Trophoblast cell (in vitro differentiated cells and primary cell): Measurements from ENCODE around the gene AGRP.

Source experiments
- DNase-seq, 2 donors: peaks; one replicate each; pipeline ENCODE4 v3.0.0-alpha.2; 2016
- H2AFZ ChIP-seq: 2 replicates; pipeline ENCODE4 v1.6.1; 2013; ENCODE audit warnings: low read length, moderate library complexity, mild to moderate bottlenecking; ENCODE audit not compliant: insufficient read depth, poor library complexity
- H2AK5ac ChIP-seq: 2 replicates; pipeline ENCODE4 v1.6.1; 2013; ENCODE audit warnings: mild to moderate bottlenecking, low read length
- H2BK120ac ChIP-seq: 2 replicates; pipeline ENCODE4 v1.6.1; 2013; ENCODE audit warnings: low read length, mild to moderate bottlenecking, moderate library complexity; ENCODE audit not compliant: insufficient read depth, poor library complexity
- H2BK12ac ChIP-seq: 2 replicates; pipeline ENCODE4 v1.6.1; 2013; ENCODE audit warnings: mild to moderate bottlenecking, low read length, moderate library complexity
- H2BK5ac ChIP-seq: 2 replicates; pipeline ENCODE4 v1.6.1; 2013; ENCODE audit warnings: low read length, low read depth, moderate library complexity, mild to moderate bottlenecking; ENCODE audit not compliant: poor library complexity
- H3K14ac ChIP-seq: 2 replicates; pipeline ENCODE4 v1.6.1; 2013; ENCODE audit warnings: mild to moderate bottlenecking, low read length
- H3K18ac ChIP-seq: 2 replicates; pipeline ENCODE4 v1.6.1; 2013; ENCODE audit warnings: mild to moderate bottlenecking, low read length
- H3K23ac ChIP-seq: 2 replicates; pipeline ENCODE4 v1.6.1; 2013; ENCODE audit warnings: low read length
- H3K27ac ChIP-seq: 2 replicates; pipeline ENCODE4 v1.5.1; 2013; ENCODE audit warnings: low read depth, mild to moderate bottlenecking, inconsistent platforms, low read length, moderate library complexity
- H3K27me3 ChIP-seq: 2 replicates; pipeline ENCODE4 v1.6.1; 2013; ENCODE audit warnings: inconsistent platforms, mild to moderate bottlenecking, low read length, moderate library complexity; ENCODE audit not compliant: insufficient read depth
- H3K36me3 ChIP-seq, 2 experiments: 1 replicate in 1 of 2; 2 replicates in 1 of 2; pipeline ENCODE4 v1.6.1; 2013; ENCODE audit warnings: low read length in 2 of 2, mild to moderate bottlenecking in 2 of 2, moderate library complexity in 1 of 2; ENCODE audit not compliant: insufficient read depth in 2 of 2, control insufficient read depth in 1 of 2
- H3K4ac ChIP-seq: 2 replicates; pipeline ENCODE4 v1.6.1; 2013; ENCODE audit warnings: low read depth, mild to moderate bottlenecking, low read length, moderate library complexity
- H3K4me1 ChIP-seq, 2 experiments: 1 replicate in 1 of 2; 2 replicates in 1 of 2; pipeline ENCODE4 v1.6.1; 2013; ENCODE audit warnings: low read length in 2 of 2, mild to moderate bottlenecking in 2 of 2, moderate library complexity in 1 of 2; ENCODE audit not compliant: insufficient read depth in 2 of 2, control insufficient read depth in 1 of 2
- H3K4me2 ChIP-seq: 2 replicates; pipeline ENCODE4 v1.6.1; 2013; ENCODE audit warnings: inconsistent platforms, mild to moderate bottlenecking, low read length, moderate library complexity
- H3K4me3 ChIP-seq: 2 replicates; pipeline ENCODE4 v1.5.1; 2013; ENCODE audit warnings: mild to moderate bottlenecking, low read depth, low read length, inconsistent platforms
- H3K79me1 ChIP-seq: one replicate; pipeline ENCODE4 v1.6.1; 2013; ENCODE audit warnings: low read length
- H3K79me2 ChIP-seq: 2 replicates; pipeline ENCODE4 v1.6.1; 2013; ENCODE audit warnings: low read length, mild to moderate bottlenecking; ENCODE audit not compliant: control insufficient read depth, insufficient read depth, poor library complexity
- H3K9ac ChIP-seq: 2 replicates; pipeline ENCODE4 v1.6.1; 2013; ENCODE audit warnings: mild to moderate bottlenecking, low read length
- H3K9me3 ChIP-seq: 2 replicates; pipeline ENCODE4 v1.6.1; 2013; ENCODE audit warnings: low read depth, mild to moderate bottlenecking, control low read depth, inconsistent platforms, low read length; ENCODE audit not compliant: insufficient read depth
- H4K12ac ChIP-seq: 2 replicates; pipeline ENCODE4 v1.6.1; 2013; ENCODE audit warnings: low read depth, mild to moderate bottlenecking, low read length, moderate library complexity
- H4K8ac ChIP-seq: 2 replicates; pipeline ENCODE4 v1.6.1; 2013; ENCODE audit warnings: low read depth, mild to moderate bottlenecking, low read length, moderate library complexity
- H4K91ac ChIP-seq: one replicate; pipeline ENCODE4 v1.6.1; 2013; ENCODE audit warnings: low read depth, mild to moderate bottlenecking, low read length, moderate library complexity
- WGBS: extraction: QIAGEN DNeasy Blood & Tissue Kit; methylation state at CpG from one replicate; pipeline ENCODE4 v1.1.7; 2013; ENCODE audit warnings: missing lambda C conversion rate; ENCODE audit not compliant: insufficient read length, insufficient coverage; ENCODE audit errors: extremely low coverage; 5-methylcytosine and 5-hydroxymethylcytosine counted together

AGRP gene

DNA sequence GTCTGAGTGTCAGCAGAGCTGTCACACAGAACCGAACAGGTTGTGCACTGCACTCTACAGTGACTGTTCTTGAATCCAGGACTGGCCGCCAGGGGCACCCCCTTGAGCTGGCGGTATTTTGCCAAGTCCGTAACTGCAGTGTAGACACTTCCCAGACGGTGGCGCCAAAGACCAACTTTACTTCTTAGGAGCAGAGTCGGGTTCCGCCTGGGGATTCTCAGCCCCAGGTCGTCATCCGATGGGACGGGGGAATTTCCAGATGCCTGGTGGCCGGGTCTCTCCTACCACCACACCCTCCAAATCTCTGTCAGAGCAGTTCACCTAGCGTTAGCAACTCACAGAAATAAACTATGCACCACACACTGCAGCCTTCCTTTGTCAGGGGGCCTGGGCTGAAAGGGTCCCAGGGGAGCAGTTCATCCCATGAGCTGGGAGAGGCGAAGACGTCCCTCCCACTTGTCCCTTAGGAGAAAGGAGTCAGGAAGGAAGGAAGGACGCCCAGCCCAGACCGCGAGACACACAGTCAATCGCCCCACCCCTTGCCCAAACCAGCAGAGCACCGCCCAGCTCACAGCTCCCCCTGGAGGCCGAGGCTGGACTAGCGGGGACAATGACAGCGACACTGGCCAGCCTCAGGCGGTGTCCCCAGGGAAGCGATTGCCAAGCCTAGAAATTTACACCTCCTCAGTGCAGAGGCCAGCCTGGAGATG lies 37.9 kb upstream of the AGRP start:
- H3K27ac ChIP-seq: peak overlapping the region; percentile 81
- peak overlapping the region; percentile 41 for H2BK5ac ChIP-seq
- peak overlapping the region; percentile 45 for H2BK120ac ChIP-seq
- peak overlapping the region; percentile 85 for H4K8ac ChIP-seq
- peak overlapping the region; percentile 9 for H2AFZ ChIP-seq
- DNase-seq: peak; percentile 99 to 100
- H3K27me3 ChIP-seq: no peaks in the 10 kb centered on the region
- H3K14ac ChIP-seq: peak overlapping the region; percentile 67
- WGBS: no CpG with 5 or more reads among the region's 25 CpGs
- peak overlapping the region; percentile 94 for H3K4me2 ChIP-seq
- H3K4me3 ChIP-seq: peak overlapping the region; percentile 51
- peaks cover 16 to 17% of the 10 kb centered on the region in 2 experiments for H3K4me1 ChIP-seq
- H3K23ac ChIP-seq: no peak overlapping the region
- H3K18ac ChIP-seq: peak overlapping the region; percentile 56
- no peaks in the 10 kb centered on the region for H3K9me3 ChIP-seq
- H4K91ac ChIP-seq: peak overlapping the region; percentile 44
- no peak overlapping the region for H2AK5ac ChIP-seq
- H3K79me1 ChIP-seq: peaks cover 2% of the 10 kb centered on the region
- H3K9ac ChIP-seq: peak overlapping the region; percentile 47
- peak overlapping the region; percentile 54 for H4K12ac ChIP-seq
- no peak overlapping the region for H3K4ac ChIP-seq
- no peak overlapping the region for H2BK12ac ChIP-seq
- H3K79me2 ChIP-seq: no peaks in the 10 kb centered on the region
- no peaks in the 10 kb centered on the region for H3K36me3 ChIP-seq

DNA sequence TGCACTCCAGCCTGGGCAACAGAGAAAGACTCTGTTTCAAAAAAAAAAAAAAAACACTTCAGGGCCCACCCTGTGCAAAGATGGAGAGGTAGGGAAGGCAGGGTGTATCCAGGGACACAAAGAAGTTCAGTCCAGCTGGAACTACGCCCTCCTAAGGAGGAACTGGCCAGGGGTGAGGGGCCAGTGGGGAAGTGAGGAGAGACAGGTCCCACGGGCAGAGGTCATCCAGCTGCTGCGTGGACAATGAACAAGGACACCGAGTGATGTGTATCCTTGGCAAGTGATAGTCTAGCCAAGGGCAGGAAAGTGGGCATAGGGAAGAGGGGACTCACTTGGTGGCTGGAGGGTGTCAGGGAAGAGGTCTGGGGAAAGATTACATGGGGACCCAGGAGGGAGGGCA lies 35.9 kb upstream of the AGRP start:
- Histone ChIP-seq H3K4me3 (no peak overlapping the region), H2AK5ac (no peak overlapping the region), H4K12ac (no peak overlapping the region), H4K91ac (no peak overlapping the region), H3K79me1 (peaks cover 2% of the 10 kb centered on the region), H3K23ac (no peak overlapping the region), H3K14ac (no peak overlapping the region), H2BK5ac (no peak overlapping the region), H3K9ac (no peak overlapping the region), H4K8ac (no peak overlapping the region), H3K18ac (no peak overlapping the region), H3K4ac (no peak overlapping the region), H3K9me3 (no peaks in the 10 kb centered on the region), H2AFZ (no peak overlapping the region), H3K4me1 (peaks cover 4% of the 10 kb centered on the region in 2 experiments), H3K36me3 (no peaks in the 10 kb centered on the region), H3K27ac (no peak overlapping the region), H3K4me2 (no peak overlapping the region), H2BK12ac (no peak overlapping the region), H3K27me3 (no peaks in the 10 kb centered on the region), H3K79me2 (no peaks in the 10 kb centered on the region), H2BK120ac (no peak overlapping the region)
- DNase-seq: no peak
- WGBS: no CpG with 5 or more reads among the region's 4 CpGs

DNA sequence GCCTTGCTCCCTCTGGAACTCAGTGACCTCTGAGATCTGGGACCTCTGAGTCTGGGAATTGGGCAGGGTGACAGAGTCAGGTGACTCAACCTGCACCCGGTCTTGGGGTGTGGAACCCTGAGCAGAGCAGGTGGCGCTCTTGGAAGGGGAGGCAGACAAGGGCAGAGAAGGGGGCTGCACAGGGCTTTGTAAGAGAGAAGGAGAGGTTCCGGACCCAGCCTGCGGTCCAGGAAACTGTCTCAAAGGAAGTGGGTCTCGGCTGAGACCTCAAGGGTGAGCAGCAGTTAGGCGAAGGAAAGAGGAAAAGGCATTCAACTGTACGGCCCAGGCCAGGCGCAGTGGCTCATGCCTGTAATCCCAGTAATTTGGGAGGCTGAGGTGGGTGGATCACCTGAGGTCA lies 35.3 kb upstream of the AGRP start:
- WGBS: no CpG with 5 or more reads among the region's 8 CpGs
- Histone ChIP-seq H2BK5ac (no peak overlapping the region), H2BK120ac (no peak overlapping the region)

DNA sequence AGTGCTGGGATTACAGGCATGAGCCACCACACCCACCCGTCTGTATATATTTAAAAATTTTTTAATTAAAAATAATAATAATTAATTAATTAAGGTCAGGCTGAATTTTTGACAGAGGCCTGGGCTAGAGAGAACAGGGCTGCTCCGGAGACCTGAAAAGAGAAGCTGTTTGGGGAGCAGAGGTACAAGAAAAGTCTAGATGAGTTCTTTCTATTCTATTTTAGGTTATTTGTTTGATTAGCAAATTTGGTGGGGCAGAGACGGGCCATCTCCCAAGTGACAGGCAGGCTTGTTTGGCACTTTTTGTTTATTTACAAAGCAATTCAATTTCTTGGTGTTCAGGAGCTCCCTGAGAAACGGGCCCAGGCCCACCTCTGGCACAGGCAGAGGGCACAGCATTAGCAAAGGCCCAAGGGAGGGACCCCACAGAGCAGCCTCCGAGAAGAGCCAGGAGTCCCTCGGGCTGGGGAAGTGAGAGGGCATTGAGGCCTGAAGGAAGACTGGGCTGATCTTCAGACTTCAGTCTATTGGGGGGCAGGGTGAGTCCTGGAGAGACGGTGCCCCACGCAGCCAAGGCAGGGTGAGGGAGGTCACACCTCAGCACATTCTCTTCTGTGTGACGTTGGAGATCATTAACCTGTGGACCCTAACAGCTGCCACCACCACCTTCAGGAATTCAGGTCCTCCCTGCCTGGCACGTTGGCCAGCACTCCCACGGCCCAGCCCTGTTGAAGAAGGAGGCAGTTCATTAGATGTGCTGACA lies 34.5 kb upstream of the AGRP start:
- Histone ChIP-seq H2BK12ac (no peak overlapping the region), H4K8ac (no peak overlapping the region), H2AFZ (no peak overlapping the region), H3K36me3 (no peaks in the 10 kb centered on the region), H3K79me2 (no peaks in the 10 kb centered on the region), H3K9me3 (no peaks in the 10 kb centered on the region), H2AK5ac (no peak overlapping the region), H3K4me1 (peaks cover 4% of the 10 kb centered on the region in 2 experiments), H3K4me2 (no peak overlapping the region), H4K91ac (no peak overlapping the region), H3K79me1 (peaks cover 2% of the 10 kb centered on the region), H3K4me3 (no peak overlapping the region), H2BK120ac (no peak overlapping the region), H3K9ac (no peak overlapping the region), H3K18ac (no peak overlapping the region), H3K23ac (no peak overlapping the region), H4K12ac (no peak overlapping the region), H3K14ac (no peak overlapping the region), H2BK5ac (no peak overlapping the region), H3K4ac (no peak overlapping the region), H3K27me3 (no peaks in the 10 kb centered on the region), H3K27ac (no peak overlapping the region)
- no peak for DNase-seq
- no CpG with 5 or more reads among the region's 11 CpGs for WGBS

More for the DNA sequence above, 35.3 kb upstream of the AGRP start:
- Histone ChIP-seq H3K4me1 (peaks cover 4% of the 10 kb centered on the region in 2 experiments), H3K27me3 (no peaks in the 10 kb centered on the region), H3K18ac (no peak overlapping the region), H2AK5ac (no peak overlapping the region), H4K8ac (no peak overlapping the region), H3K9me3 (no peaks in the 10 kb centered on the region), H3K79me1 (peaks cover 2% of the 10 kb centered on the region), H3K4me2 (no peak overlapping the region), H3K4ac (no peak overlapping the region), H3K27ac (no peak overlapping the region), H4K91ac (no peak overlapping the region), H3K14ac (no peak overlapping the region), H3K4me3 (no peak overlapping the region), H3K9ac (no peak overlapping the region), H2BK12ac (no peak overlapping the region), H2AFZ (no peak overlapping the region), H3K36me3 (no peaks in the 10 kb centered on the region), H4K12ac (no peak overlapping the region), H3K79me2 (no peaks in the 10 kb centered on the region), H3K23ac (no peak overlapping the region)
- DNase-seq: no peak
